GM12872 (cell line): ENCODE results near the gene TFDP2.

ENCODE experiments used
- CTCF ChIP-seq: IDR thresholded peaks from 3 replicates; pipeline ENCODE4 v1.5.1; 2011; ENCODE audit warnings: low read depth, mild to moderate bottlenecking, low read length, moderate library complexity; ENCODE audit not compliant: insufficient read depth

Gene TFDP2

GRCh38 chr3:142009029-142009428 lies 140.3 kb downstream of the TFDP2 start:
- no peak for TF ChIP-seq CTCF

- no peak for TF ChIP-seq CTCF
Measured at GRCh38 chr3:142007710-142008399, 141.5 kb downstream of the TFDP2 start.

GRCh38 chr3:142004025-142004424 lies 145.3 kb downstream of the TFDP2 start:
- TF ChIP-seq CTCF = no peak

GRCh38 chr3:142003291-142003690 lies 146.1 kb downstream of the TFDP2 start:
- no peak for TF ChIP-seq CTCF

GRCh38 chr3:142000325-142000870 lies 148.9 kb downstream of the TFDP2 start:
- no peak for TF ChIP-seq CTCF

- peak; percentile 28; the same call in 1 of the 3 replicates for TF ChIP-seq CTCF
Measured at GRCh38 chr3:141998669-141999290, 150.6 kb downstream of the TFDP2 start.

- no peak for TF ChIP-seq CTCF
Measured at GRCh38 chr3:141996437-141996836, 152.9 kb downstream of the TFDP2 start.
